ENCODE measurements around the gene STK24. TPM values are rescaled to one million over a fixed set of nuclear protein-coding genes. Genes with fewer than 3 reads are reported as not detected.

The STK24 gene
- total RNA-seq, 1 donor = 82.2 TPM

DNA sequence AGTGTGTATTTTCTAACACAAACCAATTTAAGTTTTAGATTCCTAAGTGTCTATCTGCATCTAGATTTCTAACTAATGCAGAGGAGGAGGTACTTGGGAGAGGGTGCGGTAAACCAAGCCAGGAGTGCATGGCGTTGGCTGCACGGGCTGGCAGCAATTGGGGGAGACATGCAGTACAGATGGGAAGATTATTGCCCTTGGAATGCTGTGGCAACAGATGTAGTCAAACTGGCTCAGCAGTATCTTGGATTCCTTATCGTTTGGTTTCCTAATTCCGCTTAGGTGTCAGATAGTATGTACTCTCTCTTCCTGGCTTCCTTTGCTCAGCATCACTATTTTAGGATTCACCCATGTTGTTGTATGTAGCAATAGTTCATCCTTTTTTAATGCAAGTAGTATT, 29.4 kb upstream of the STK24 start:
- Histone ChIP-seq H3K4me3 (ENCODE audit: insufficient read depth, low read length) (no peak overlapping the region), H3K27me3 (ENCODE audit: insufficient read depth, low read length) (peaks cover 10% of the 10 kb centered on the region), H3K9me3 (ENCODE audit: low read depth, low read length) (no peaks in the 10 kb centered on the region), H3K36me3 (ENCODE audit: insufficient read depth, low read length) (no peaks in the 10 kb centered on the region), H4K20me1 (ENCODE audit: insufficient read depth, low read length) (no peaks in the 10 kb centered on the region), H3K79me2 (ENCODE audit: insufficient read depth, low read length) (no peaks in the 10 kb centered on the region), H3K27ac (ENCODE audit: low read depth, low read length) (no peak overlapping the region), H3K4me2 (ENCODE audit: insufficient read depth, low read length) (no peak overlapping the region), H3K4me1 (ENCODE audit: insufficient read depth, low read length) (no peaks in the 10 kb centered on the region), H2AFZ (ENCODE audit: low read length) (no peak overlapping the region)
- DNase-seq (ENCODE audit: insufficient read length, low spot score, missing footprints) = peak; percentile 25
- TF ChIP-seq, protein P1, sequence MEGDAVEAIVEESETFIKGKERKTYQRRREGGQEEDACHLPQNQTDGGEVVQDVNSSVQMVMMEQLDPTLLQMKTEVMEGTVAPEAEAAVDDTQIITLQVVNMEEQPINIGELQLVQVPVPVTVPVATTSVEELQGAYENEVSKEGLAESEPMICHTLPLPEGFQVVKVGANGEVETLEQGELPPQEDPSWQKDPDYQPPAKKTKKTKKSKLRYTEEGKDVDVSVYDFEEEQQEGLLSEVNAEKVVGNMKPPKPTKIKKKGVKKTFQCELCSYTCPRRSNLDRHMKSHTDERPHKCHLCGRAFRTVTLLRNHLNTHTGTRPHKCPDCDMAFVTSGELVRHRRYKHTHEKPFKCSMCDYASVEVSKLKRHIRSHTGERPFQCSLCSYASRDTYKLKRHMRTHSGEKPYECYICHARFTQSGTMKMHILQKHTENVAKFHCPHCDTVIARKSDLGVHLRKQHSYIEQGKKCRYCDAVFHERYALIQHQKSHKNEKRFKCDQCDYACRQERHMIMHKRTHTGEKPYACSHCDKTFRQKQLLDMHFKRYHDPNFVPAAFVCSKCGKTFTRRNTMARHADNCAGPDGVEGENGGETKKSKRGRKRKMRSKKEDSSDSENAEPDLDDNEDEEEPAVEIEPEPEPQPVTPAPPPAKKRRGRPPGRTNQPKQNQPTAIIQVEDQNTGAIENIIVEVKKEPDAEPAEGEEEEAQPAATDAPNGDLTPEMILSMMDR (IDR thresholded peaks at IDR 0.05; ENCODE audit: extremely low read depth, low read depth, low read length) = no peak

DNA sequence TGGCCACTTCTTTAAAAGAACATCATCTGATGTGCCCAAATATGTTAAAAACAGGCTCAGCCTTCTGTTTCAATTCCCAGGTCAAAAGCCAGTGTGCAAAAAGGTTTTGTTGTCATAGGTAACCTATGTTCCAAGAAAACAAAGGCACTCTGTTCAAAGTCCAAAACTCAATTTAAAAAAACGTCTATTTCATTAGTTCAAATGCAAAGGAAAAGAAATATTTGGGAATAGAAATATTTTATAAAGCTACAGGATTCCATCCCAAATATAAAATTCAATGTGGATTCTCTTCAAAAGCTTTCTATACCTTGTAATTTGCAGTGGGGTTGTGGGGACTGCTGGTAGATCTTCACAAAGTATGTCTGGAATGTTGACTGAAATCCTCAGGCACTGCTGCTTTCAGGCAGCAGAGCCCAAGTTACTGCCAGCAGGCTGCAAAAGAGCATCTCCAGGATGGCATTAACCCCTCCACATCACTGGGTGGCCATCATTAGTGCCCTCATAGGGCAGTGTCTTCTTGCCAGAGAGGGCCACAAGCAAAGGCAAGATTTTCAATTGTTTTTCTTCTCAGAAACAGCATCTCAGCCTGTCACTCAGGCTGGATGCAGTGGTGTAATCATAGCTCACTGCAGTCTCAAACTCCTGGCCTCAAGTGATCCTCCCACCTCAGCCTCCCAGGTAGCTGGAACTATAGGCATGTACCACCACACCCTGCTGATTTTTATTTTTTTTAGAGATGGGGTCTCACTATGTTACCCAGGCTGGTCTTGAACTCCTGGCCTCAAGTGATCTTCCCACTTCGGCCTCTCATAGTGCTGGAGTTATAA, 22.8 kb upstream of the STK24 start:
- H3K36me3 ChIP-seq (ENCODE audit: insufficient read depth, low read length) = no peaks in the 10 kb centered on the region
- H3K4me3 ChIP-seq (ENCODE audit: insufficient read depth, low read length) = no peak overlapping the region
- no peaks in the 10 kb centered on the region for H4K20me1 ChIP-seq (ENCODE audit: insufficient read depth, low read length)
- H3K4me1 ChIP-seq (ENCODE audit: insufficient read depth, low read length) = peaks cover 3% of the 10 kb centered on the region
- H3K27me3 ChIP-seq (ENCODE audit: insufficient read depth, low read length) = peaks cover 3% of the 10 kb centered on the region
- no peak overlapping the region for H2AFZ ChIP-seq (ENCODE audit: low read length)
- DNase-seq (ENCODE audit: insufficient read length, low spot score, missing footprints) = no peak
- no peak overlapping the region for H3K27ac ChIP-seq (ENCODE audit: low read depth, low read length)
- H3K9me3 ChIP-seq (ENCODE audit: low read depth, low read length) = no peaks in the 10 kb centered on the region
- TF ChIP-seq, protein P1 (IDR thresholded peaks at IDR 0.05; ENCODE audit: extremely low read depth, low read depth, low read length) = no peak
- no peaks in the 10 kb centered on the region for H3K79me2 ChIP-seq (ENCODE audit: insufficient read depth, low read length)
- no peak overlapping the region for H3K4me2 ChIP-seq (ENCODE audit: insufficient read depth, low read length)

DNA sequence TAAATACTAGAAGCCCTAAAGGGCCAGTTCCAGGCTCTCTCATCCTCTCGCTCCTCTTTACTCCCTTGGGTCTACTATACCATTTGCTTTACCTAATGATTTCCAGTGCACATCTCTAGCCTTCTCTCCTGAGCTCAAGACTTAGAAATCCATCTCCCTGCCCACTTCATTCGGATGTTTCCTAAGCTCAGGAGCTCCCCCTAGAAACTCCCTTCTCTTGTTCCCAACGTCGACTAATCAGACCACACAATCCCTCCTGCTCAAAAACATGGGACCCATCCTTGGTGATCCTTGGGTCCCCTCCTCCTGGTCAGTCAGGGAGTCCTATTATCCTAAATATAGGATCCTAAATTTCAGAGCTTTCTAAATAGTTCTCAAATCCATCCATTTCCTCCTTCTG, 21.1 kb upstream of the STK24 start:
- DNase-seq (ENCODE audit: insufficient read length, low spot score, missing footprints) = no peak
- TF ChIP-seq, protein P1 (IDR thresholded peaks at IDR 0.05; ENCODE audit: extremely low read depth, low read depth, low read length) = peak; percentile 32
- H3K27me3 ChIP-seq (ENCODE audit: insufficient read depth, low read length) = no peaks in the 10 kb centered on the region
- no peak overlapping the region for H3K27ac ChIP-seq (ENCODE audit: low read depth, low read length)
- no peak overlapping the region for H3K4me3 ChIP-seq (ENCODE audit: insufficient read depth, low read length)
- no peaks in the 10 kb centered on the region for H4K20me1 ChIP-seq (ENCODE audit: insufficient read depth, low read length)
- peaks cover 3% of the 10 kb centered on the region for H3K4me1 ChIP-seq (ENCODE audit: insufficient read depth, low read length)
- no peak overlapping the region for H3K4me2 ChIP-seq (ENCODE audit: insufficient read depth, low read length)
- H2AFZ ChIP-seq (ENCODE audit: low read length) = no peak overlapping the region
- H3K79me2 ChIP-seq (ENCODE audit: insufficient read depth, low read length) = no peaks in the 10 kb centered on the region
- H3K9me3 ChIP-seq (ENCODE audit: low read depth, low read length) = no peaks in the 10 kb centered on the region
- H3K36me3 ChIP-seq (ENCODE audit: insufficient read depth, low read length) = no peaks in the 10 kb centered on the region

DNA sequence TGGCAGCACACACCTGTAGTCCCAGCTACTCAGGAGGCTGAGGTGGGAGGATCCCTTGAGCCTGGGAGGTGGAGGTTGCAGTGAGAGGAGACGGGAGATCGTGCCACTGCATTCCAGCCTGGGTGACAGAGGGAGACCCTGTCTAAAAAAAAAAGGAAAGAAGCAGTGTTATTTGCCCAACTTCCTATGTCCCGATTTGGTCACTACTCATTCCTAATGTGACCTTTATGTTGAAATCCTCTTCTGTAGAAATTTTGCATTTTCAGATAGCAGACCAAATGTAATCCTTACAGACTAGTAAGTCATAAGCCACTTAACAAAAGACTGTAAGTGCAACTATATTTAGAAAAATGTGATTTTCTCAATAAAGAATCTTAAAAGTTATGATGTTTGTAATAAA, 18.2 kb upstream of the STK24 start:
- Histone ChIP-seq H3K4me2 (ENCODE audit: insufficient read depth, low read length) (no peak overlapping the region), H3K4me3 (ENCODE audit: insufficient read depth, low read length) (no peak overlapping the region), H3K79me2 (ENCODE audit: insufficient read depth, low read length) (no peaks in the 10 kb centered on the region), H2AFZ (ENCODE audit: low read length) (no peak overlapping the region), H3K9me3 (ENCODE audit: low read depth, low read length) (no peaks in the 10 kb centered on the region), H4K20me1 (ENCODE audit: insufficient read depth, low read length) (no peaks in the 10 kb centered on the region), H3K27ac (ENCODE audit: low read depth, low read length) (no peak overlapping the region), H3K27me3 (ENCODE audit: insufficient read depth, low read length) (peaks cover 3% of the 10 kb centered on the region), H3K4me1 (ENCODE audit: insufficient read depth, low read length) (peaks cover 3% of the 10 kb centered on the region), H3K36me3 (ENCODE audit: insufficient read depth, low read length) (no peaks in the 10 kb centered on the region)
- TF ChIP-seq, protein P1 (IDR thresholded peaks at IDR 0.05; ENCODE audit: extremely low read depth, low read depth, low read length) = no peak
- no peak for DNase-seq (ENCODE audit: insufficient read length, low spot score, missing footprints)

All from osteoblast (primary cell).